Duodenal mucosa (tissue), 2 donors: Measurements from ENCODE around the gene KCNMA1.

Source experiments
- H3K27ac ChIP-seq: one replicate; pipeline ENCODE4 v1.7.0; 2013; ENCODE audit warnings: low read depth, low read length
- H3K27me3 ChIP-seq, 2 donors: one replicate each; pipeline ENCODE4 v1.7.0; 2013; ENCODE audit warnings: low read length in 2 of 2, control low read depth in 1 of 2; ENCODE audit not compliant: insufficient read depth in 2 of 2, control insufficient read depth in 1 of 2
- H3K36me3 ChIP-seq, 2 donors: one replicate each; pipeline ENCODE4 v1.7.0; 2013; ENCODE audit warnings: low read length in 2 of 2, control low read depth in 1 of 2; ENCODE audit not compliant: insufficient read depth in 2 of 2, control insufficient read depth in 1 of 2
- H3K4me1 ChIP-seq, 2 donors: one replicate each; pipeline ENCODE4 v1.7.0; 2013; ENCODE audit warnings: low read length in 2 of 2, control low read depth in 1 of 2; ENCODE audit not compliant: insufficient read depth in 2 of 2, control insufficient read depth in 1 of 2
- H3K4me3 ChIP-seq, 2 donors: one replicate each; pipeline ENCODE4 v1.7.0; 2013; ENCODE audit warnings: low read length in 2 of 2, low read depth in 1 of 2
- H3K9ac ChIP-seq, 2 donors: one replicate each; pipeline ENCODE4 v1.7.0; 2013; ENCODE audit warnings: low read length in 2 of 2, low read depth in 1 of 2
- H3K9me3 ChIP-seq, 2 donors: one replicate each; pipeline ENCODE4 v1.7.0; 2013; ENCODE audit warnings: low read length in 2 of 2, control low read depth in 1 of 2; ENCODE audit not compliant: control insufficient read depth in 1 of 2

The KCNMA1 gene

GRCh38 chr10:77060913-77061312, 576.7 kb downstream of the KCNMA1 start:
- no peaks in the 10 kb centered on the region for H3K9me3 ChIP-seq
- no peaks in the 10 kb centered on the region for H3K27me3 ChIP-seq
- H3K36me3 ChIP-seq = no peaks in the 10 kb centered on the region
- no peak overlapping the region for H3K9ac ChIP-seq
- no peak overlapping the region for H3K27ac ChIP-seq
- no peak overlapping the region for H3K4me3 ChIP-seq
- H3K4me1 ChIP-seq = no peaks in the 10 kb centered on the region

GRCh38 chr10:77056650-77057049, 581.0 kb downstream of the KCNMA1 start:
- Histone ChIP-seq H3K9me3 (no peaks in the 10 kb centered on the region), H3K9ac (no peak overlapping the region), H3K36me3 (no peaks in the 10 kb centered on the region), H3K4me3 (no peak overlapping the region), H3K27me3 (no peaks in the 10 kb centered on the region), H3K27ac (no peak overlapping the region), H3K4me1 (no peaks in the 10 kb centered on the region)

- no peaks in the 10 kb centered on the region for H3K9me3 ChIP-seq
Observed at GRCh38 chr10:77052593-77052992, 585.0 kb downstream of the KCNMA1 start.

DNA sequence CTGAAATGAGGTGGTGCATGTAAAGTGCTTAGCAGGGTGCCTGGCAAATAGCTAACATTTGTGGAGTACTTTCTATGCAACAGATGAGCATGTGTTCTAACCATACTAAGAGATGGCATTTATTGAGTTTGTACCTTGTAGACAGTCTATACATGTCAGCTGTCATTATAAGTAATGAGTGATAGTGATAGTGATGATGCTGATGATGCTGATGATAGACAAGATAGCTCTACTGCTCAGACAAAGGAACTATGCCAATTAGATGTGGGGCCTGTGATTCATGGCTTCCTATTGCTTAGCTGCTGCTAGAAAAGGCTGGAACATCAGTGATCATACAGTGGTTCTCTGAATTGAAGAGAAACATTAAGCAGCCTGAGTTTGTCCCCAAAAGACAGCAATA, 585.8 kb downstream of the KCNMA1 start:
- H3K4me3 ChIP-seq = no peak overlapping the region
- no peaks in the 10 kb centered on the region for H3K27me3 ChIP-seq
- H3K27ac ChIP-seq = no peak overlapping the region
- H3K9ac ChIP-seq = no peak overlapping the region
- H3K36me3 ChIP-seq = no peaks in the 10 kb centered on the region
- no peaks in the 10 kb centered on the region for H3K9me3 ChIP-seq
- no peaks in the 10 kb centered on the region for H3K4me1 ChIP-seq

More at GRCh38 chr10:77052593-77052992, 585.0 kb downstream of the KCNMA1 start:
- Histone ChIP-seq H3K36me3 (no peaks in the 10 kb centered on the region), H3K27ac (no peak overlapping the region), H3K9ac (no peak overlapping the region), H3K27me3 (no peaks in the 10 kb centered on the region), H3K4me3 (no peak overlapping the region), H3K4me1 (no peaks in the 10 kb centered on the region)

DNA sequence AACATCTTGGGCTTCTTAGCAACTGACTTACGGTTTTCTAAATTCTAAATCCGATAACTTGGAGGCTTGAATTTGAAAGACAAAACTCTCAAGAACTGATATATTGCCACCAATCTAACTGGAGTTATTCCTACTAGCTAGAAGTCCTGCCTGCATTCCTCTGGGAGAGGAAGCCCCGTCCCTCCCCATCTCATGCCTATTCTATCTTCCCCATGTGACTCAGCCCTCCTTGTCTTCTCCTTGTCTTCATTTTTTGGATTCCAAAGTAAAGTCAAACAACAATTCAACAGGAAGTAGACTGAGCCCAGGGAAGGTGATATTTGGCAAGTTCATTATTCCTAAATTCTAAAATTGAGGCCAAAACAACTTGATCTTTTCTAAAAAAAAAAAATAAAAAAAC, 587.7 kb downstream of the KCNMA1 start:
- Histone ChIP-seq H3K36me3 (no peaks in the 10 kb centered on the region), H3K27ac (no peak overlapping the region), H3K4me3 (no peak overlapping the region), H3K27me3 (no peaks in the 10 kb centered on the region), H3K9ac (no peak overlapping the region), H3K9me3 (no peaks in the 10 kb centered on the region), H3K4me1 (no peaks in the 10 kb centered on the region)

GRCh38 chr10:77049146-77049545, 588.5 kb downstream of the KCNMA1 start:
- H3K9ac ChIP-seq = no peak overlapping the region
- H3K9me3 ChIP-seq = no peaks in the 10 kb centered on the region
- H3K4me1 ChIP-seq = no peaks in the 10 kb centered on the region
- no peak overlapping the region for H3K27ac ChIP-seq
- no peaks in the 10 kb centered on the region for H3K27me3 ChIP-seq
- H3K36me3 ChIP-seq = no peaks in the 10 kb centered on the region
- no peak overlapping the region for H3K4me3 ChIP-seq

DNA sequence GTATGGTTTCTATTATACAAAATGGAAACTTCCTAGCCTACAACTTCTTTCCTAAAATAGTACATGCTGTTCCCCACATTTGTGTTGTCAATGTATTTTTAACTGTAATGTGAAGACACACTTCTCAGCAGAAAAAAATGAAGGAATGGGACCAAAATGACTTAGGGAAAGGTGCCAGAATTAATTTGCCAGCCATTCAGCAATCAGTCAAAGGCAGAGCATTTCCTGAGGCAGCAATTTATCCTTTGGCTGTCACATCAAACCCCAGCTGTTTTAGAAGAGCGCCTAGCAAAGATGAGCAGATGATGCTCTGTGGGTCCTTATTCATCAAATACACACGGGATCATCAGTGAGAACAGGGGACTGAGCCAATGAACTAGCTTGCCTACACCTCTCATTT, 592.5 kb downstream of the KCNMA1 start:
- Histone ChIP-seq H3K9me3 (no peaks in the 10 kb centered on the region), H3K4me3 (no peak overlapping the region), H3K4me1 (no peaks in the 10 kb centered on the region), H3K9ac (no peak overlapping the region), H3K27ac (no peak overlapping the region), H3K36me3 (no peaks in the 10 kb centered on the region), H3K27me3 (no peaks in the 10 kb centered on the region)

- no peaks in the 10 kb centered on the region for H3K9me3 ChIP-seq
- H3K9ac ChIP-seq = no peak overlapping the region
- H3K4me3 ChIP-seq = no peak overlapping the region
- H3K27ac ChIP-seq = no peak overlapping the region
- H3K36me3 ChIP-seq = no peaks in the 10 kb centered on the region
- H3K27me3 ChIP-seq = no peaks in the 10 kb centered on the region
- H3K4me1 ChIP-seq = no peaks in the 10 kb centered on the region
Observed at GRCh38 chr10:77043420-77043763, 594.2 kb downstream of the KCNMA1 start.

GRCh38 chr10:77042706-77043419, 594.7 kb downstream of the KCNMA1 start:
- no peaks in the 10 kb centered on the region for H3K27me3 ChIP-seq
- H3K9ac ChIP-seq = no peak overlapping the region
- no peaks in the 10 kb centered on the region for H3K36me3 ChIP-seq
- no peak overlapping the region for H3K4me3 ChIP-seq
- no peak overlapping the region for H3K27ac ChIP-seq
- no peaks in the 10 kb centered on the region for H3K9me3 ChIP-seq
- no peaks in the 10 kb centered on the region for H3K4me1 ChIP-seq

- no peaks in the 10 kb centered on the region for H3K4me1 ChIP-seq
- no peaks in the 10 kb centered on the region for H3K27me3 ChIP-seq
- no peaks in the 10 kb centered on the region for H3K36me3 ChIP-seq
- no peak overlapping the region for H3K9ac ChIP-seq
- H3K9me3 ChIP-seq = no peaks in the 10 kb centered on the region
- H3K4me3 ChIP-seq = no peak overlapping the region
- H3K27ac ChIP-seq = no peak overlapping the region
Observed at GRCh38 chr10:77041636-77042258, 595.9 kb downstream of the KCNMA1 start.
